ENCODE data around the gene WWOX.

WWOX gene

GRCh38 chr16:78919852-78920251, 820.4 kb downstream of the WWOX start:
- DNase-seq (ENCODE audit: low read depth in 2 of 2) = no peak
- H3K4me3 ChIP-seq (replicated peaks in 1 of 2; ENCODE audit: low read depth in 2 of 2, low read length in 2 of 2) = no peak overlapping the region
- TF ChIP-seq CTCF (IDR thresholded peaks at IDR 0.05; ENCODE audit: low read depth, low read length) = no peak

GRCh38 chr16:78920621-78921020, 821.2 kb downstream of the WWOX start:
- no peak for DNase-seq (ENCODE audit: low read depth in 2 of 2)
- H3K4me3 ChIP-seq (replicated peaks in 1 of 2; ENCODE audit: low read depth in 2 of 2, low read length in 2 of 2) = no peak overlapping the region
- no peak for TF ChIP-seq CTCF (IDR thresholded peaks at IDR 0.05; ENCODE audit: low read depth, low read length)

GRCh38 chr16:78925083-78925767, 825.8 kb downstream of the WWOX start:
- H3K4me3 ChIP-seq (replicated peaks in 1 of 2; ENCODE audit: low read depth in 2 of 2, low read length in 2 of 2) = no peak overlapping the region
- TF ChIP-seq CTCF (IDR thresholded peaks at IDR 0.05; ENCODE audit: low read depth, low read length) = peak; percentile 19
- peak in 1 of 2 donors; percentile 4 for DNase-seq (ENCODE audit: low read depth in 2 of 2)

GRCh38 chr16:78926723-78927210, 827.3 kb downstream of the WWOX start:
- no peak overlapping the region for H3K4me3 ChIP-seq (replicated peaks in 1 of 2; ENCODE audit: low read depth in 2 of 2, low read length in 2 of 2)
- TF ChIP-seq CTCF (IDR thresholded peaks at IDR 0.05; ENCODE audit: low read depth, low read length) = no peak
- no peak for DNase-seq (ENCODE audit: low read depth in 2 of 2)

DNA sequence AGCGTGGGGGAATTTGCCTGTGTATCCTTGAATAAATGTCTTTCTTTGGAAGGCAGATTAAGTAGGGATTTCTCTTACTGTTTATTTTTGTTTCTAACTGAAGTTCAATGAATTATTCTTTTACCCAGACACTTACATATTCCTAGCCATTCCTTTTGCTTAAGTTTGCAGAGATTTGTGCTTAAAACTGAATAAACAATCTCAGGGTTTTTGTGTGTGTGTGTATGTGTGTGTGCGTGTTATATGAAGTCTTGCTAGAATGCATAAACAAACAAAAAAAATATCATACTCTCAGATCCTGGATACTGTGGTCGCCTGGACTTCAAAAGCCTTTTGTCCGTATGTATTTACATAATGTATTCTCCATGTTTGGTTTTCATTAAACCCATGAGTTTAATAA, 828.3 kb downstream of the WWOX start:
- no peak overlapping the region for H3K4me3 ChIP-seq (replicated peaks in 1 of 2; ENCODE audit: low read depth in 2 of 2, low read length in 2 of 2)
- no peak for TF ChIP-seq CTCF (IDR thresholded peaks at IDR 0.05; ENCODE audit: low read depth, low read length)
- DNase-seq (ENCODE audit: low read depth in 2 of 2) = no peak

GRCh38 chr16:78929841-78930240, 830.4 kb downstream of the WWOX start:
- no peak overlapping the region for H3K4me3 ChIP-seq (replicated peaks in 1 of 2; ENCODE audit: low read depth in 2 of 2, low read length in 2 of 2)
- no peak for DNase-seq (ENCODE audit: low read depth in 2 of 2)
- no peak for TF ChIP-seq CTCF (IDR thresholded peaks at IDR 0.05; ENCODE audit: low read depth, low read length)

DNA sequence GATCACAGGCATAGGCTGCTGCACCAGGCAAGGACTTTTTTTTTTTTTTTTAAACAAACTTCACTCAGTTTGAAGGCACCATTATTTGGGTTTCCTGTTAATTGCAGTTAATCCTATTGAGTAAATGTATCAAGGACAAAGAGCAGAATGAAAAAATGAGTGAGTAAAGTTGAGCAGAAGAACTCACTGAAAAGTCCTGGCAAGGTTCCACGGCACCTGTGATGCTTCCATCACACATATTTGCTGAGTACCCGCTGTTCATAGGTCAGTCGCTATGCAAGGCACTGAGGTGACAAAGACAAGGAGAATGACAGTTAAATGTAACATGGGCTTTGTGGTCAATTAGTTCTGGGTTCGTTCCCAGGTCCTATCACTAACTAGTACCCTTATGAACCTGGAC, 831.1 kb downstream of the WWOX start:
- no peak overlapping the region for H3K4me3 ChIP-seq (replicated peaks in 1 of 2; ENCODE audit: low read depth in 2 of 2, low read length in 2 of 2)
- no peak for TF ChIP-seq CTCF (IDR thresholded peaks at IDR 0.05; ENCODE audit: low read depth, low read length)
- DNase-seq (ENCODE audit: low read depth in 2 of 2) = no peak
